Urinary bladder (tissue), 4 donors: ENCODE data around the gene FGF9. TPM values are rescaled to one million over a fixed set of nuclear protein-coding genes. Genes with fewer than 3 reads are reported as not detected.
A peak's percentile ranks its signal among the peaks of the same experiment; 100 is the strongest.

Experiments used
- DNase-seq: peaks from one replicate; pipeline ENCODE4 v3.0.0-alpha.2; 2015; ENCODE audit errors: extremely low spot score
- H3K27ac ChIP-seq: one replicate; pipeline ENCODE4 v1.5.1; 2013; ENCODE audit warnings: low read depth, mild to moderate bottlenecking, moderate library complexity
- H3K36me3 ChIP-seq: one replicate; pipeline ENCODE4 v1.6.1; 2013; ENCODE audit warnings: mild to moderate bottlenecking, moderate library complexity; ENCODE audit not compliant: insufficient read depth
- H3K4me1 ChIP-seq: one replicate; pipeline ENCODE4 v1.6.1; 2013; ENCODE audit warnings: mild to moderate bottlenecking, moderate library complexity; ENCODE audit not compliant: insufficient read depth
- H3K4me3 ChIP-seq: one replicate; pipeline ENCODE4 v1.5.1; 2013; ENCODE audit warnings: low read depth, low read length
- whole genome bisulfite sequencing: extraction: QIAGEN DNeasy Blood & Tissue Kit; methylation state at CpG from one replicate; pipeline ENCODE4 v1.1.7; 2013; 5-methylcytosine and 5-hydroxymethylcytosine counted together
- polyA plus RNA-seq: library from polyadenylated mRNA; stranded (reverse); fragments of 200-250 nt; gene quantifications from one replicate; pipeline ENCODE4 v1.2.3, GENCODE V29; 2013
- total RNA-seq: library from RNA; depleted of rRNA; stranded (reverse); fragments of >200 nt; gene quantifications from one replicate; pipeline ENCODE4 v1.2.3, GENCODE V29; 2014
- donor health status: healthy with polysubstance abuse.
- donor health status: healthy.

Gene FGF9
- total and polyA plus RNA-seq, 2 donors, result 1.9 to 13.8 TPM

DNA sequence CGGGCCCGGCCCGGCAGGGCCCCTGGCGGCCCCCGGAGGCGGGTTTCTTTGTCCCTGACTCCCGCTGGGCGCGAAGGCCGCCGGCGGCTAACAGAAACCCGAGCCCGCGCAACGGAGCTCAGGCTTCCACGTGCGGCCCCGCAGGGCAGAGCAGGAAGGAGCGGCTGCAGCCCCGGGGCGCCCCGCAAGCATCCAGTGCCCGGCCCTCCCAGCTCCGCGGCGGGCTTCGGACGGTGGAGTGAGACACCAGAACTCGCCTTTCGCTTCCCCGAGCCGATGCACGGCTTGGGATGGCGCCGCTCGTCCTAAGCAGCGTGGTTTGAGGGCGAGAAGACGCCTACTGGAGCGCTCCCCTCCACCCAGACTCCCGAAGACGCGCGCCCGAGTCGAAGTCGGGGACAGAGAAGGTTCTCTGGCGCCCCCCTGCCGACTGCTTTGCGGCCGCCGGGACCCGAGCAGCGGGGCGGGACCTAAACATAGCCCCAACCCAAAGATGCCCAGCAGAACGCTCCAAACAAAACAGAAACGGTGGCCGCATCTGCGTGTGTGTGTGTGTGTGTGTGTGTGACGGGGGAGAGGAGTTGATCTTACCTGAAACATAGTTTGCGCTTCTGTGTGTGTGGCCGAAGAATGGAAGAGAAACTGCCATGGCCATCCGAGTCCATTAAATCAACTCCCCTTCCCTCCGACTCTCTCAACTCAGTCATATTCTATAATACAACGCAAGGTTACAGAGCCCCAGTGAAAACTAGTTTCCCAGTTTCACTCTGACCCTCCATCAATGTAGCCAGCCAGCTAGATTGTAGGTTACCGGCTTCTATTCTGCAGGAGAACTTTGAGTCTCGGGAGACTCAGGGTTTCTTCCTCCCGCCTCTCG is 629 bp upstream of the FGF9 start:
- peak overlapping the region; percentile 79 for H3K4me3 ChIP-seq
- H3K27ac ChIP-seq, result peak overlapping the region; percentile 61
- H3K4me1 ChIP-seq, result no peaks in the 10 kb centered on the region
- no peak for DNase-seq
- WGBS, result under 1% methylated on average over 70 of the region's 70 CpGs
- H3K36me3 ChIP-seq, result no peaks in the 10 kb centered on the region

- WGBS, result 1% methylated on average over 15 of the region's 15 CpGs
- DNase-seq, result no peak
- Histone ChIP-seq H3K36me3 (no peaks in the 10 kb centered on the region), H3K4me3 (peak overlapping the region; percentile 79), H3K27ac (no peak overlapping the region), H3K4me1 (no peaks in the 10 kb centered on the region)
Measured at GRCh38 chr13:21671620-21672286, 880 bp downstream of the FGF9 start.

DNA sequence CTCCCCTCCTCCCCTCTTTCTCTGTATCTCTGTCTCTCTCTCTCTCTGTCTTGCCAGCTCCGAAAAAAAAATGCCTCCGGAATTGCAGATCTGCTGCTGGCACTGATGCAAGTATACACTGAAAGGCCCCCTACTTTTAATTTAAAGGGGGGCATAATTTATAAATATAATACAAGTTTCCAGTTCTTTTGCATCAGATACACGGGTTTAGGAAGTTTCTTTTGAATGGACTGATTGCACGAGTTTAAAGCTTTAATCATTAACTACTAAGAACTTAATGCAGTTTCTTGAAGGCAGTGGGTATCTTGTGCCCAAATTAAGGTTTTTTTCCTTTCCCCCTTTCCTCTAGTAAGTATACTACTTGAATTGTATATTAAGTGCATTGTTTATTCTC is 1.4 kb downstream of the FGF9 start:
- DNase-seq, result no peak
- Histone ChIP-seq H3K4me3 (peak overlapping the region; percentile 79), H3K4me1 (no peaks in the 10 kb centered on the region), H3K36me3 (no peaks in the 10 kb centered on the region), H3K27ac (no peak overlapping the region)
- 5% methylated on average over 4 of the region's 4 CpGs for WGBS

DNA sequence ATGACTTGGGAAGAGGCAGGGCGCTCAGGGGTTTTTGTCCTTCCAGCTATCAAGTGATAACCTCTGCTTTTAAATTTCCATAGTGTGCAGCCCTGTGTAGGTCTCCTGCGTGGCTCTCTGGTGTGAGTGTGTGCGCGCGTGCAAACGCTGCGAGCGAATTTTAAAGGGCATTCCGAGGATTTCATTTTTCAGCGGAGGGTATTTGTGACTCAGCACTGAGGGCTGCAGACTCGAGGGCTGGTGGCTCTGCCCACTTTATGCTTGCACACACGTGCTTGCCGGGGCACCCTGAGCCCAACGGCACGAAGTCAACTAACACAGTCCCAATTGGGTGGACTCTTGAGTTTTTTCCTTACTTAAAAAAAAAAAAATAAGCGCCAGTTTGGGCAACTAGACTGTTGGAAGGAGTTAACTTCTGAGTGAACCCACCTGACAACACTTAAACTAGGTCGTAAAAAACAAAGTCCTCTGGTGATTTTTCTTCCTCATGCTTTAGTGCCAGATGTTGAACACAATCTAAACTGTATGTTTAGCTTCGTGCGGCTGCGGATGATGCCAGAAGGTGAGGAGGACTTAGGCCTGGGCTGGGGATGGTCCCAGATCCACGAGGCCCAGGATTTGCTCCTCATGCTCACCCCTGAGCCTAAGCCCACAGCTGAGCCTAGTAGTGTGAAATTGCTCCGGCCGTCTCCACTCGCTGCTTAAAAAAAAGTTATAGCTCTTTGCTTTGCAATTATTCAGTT is 2.1 kb downstream of the FGF9 start:
- Histone ChIP-seq H3K36me3 (no peaks in the 10 kb centered on the region), H3K4me1 (no peaks in the 10 kb centered on the region), H3K4me3 (peak overlapping the region; percentile 79), H3K27ac (no peak overlapping the region)
- no peak for DNase-seq
- WGBS, result 7% methylated on average over 24 of the region's 24 CpGs

DNA sequence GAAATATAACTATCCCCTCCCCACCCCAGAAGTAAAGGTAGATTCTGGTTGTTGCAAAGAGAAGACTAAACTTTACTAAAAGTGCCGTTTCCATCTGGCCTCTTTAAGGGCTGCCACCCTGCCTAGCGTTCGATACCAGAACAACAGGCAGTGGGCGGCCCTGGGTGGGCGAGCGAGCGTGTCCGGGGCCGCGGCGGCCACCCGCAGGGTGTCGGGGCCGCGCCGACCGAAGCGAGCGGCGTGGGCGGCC is 2.6 kb downstream of the FGF9 start:
- WGBS, result under 1% methylated on average over 21 of the region's 21 CpGs
- H3K4me3 ChIP-seq, result peak overlapping the region; percentile 79
- DNase-seq, result no peak
- no peak overlapping the region for H3K27ac ChIP-seq
- H3K4me1 ChIP-seq, result no peaks in the 10 kb centered on the region
- H3K36me3 ChIP-seq, result no peaks in the 10 kb centered on the region

- Histone ChIP-seq H3K4me3 (peak overlapping the region; percentile 79), H3K4me1 (no peaks in the 10 kb centered on the region), H3K36me3 (no peaks in the 10 kb centered on the region), H3K27ac (no peak overlapping the region)
- DNase-seq, result no peak
- WGBS, result under 1% methylated on average over 77 of the region's 77 CpGs
Measured at GRCh38 chr13:21673789-21674489, 3.1 kb downstream of the FGF9 start.

DNA sequence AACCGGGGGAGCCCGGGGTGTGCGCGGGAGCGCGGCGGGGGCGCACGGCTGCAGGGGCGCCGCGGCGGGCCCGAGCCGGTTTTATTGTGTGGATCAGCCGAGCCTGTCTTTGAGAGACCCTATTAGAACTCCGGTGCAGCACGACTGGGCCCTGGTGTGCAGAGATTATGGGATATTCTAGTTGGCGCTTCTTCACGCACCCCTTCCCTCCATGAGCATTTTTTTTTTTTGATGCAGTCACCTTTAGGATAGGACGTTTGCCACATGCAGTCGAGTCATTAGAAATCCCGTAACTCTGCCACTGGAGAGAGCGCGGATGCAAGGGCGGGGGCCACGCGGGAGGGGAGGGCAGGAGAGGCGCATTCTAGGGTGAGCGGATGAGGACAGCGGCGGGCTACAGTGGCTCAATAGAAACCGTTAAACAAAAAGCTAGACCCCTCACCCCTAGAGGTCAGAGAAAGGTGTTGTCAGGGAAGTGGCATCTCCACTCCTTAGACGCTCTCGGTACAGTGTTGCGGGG is 3.7 kb downstream of the FGF9 start:
- H3K27ac ChIP-seq, result no peak overlapping the region
- peak overlapping the region; percentile 79 for H3K4me3 ChIP-seq
- H3K4me1 ChIP-seq, result no peaks in the 10 kb centered on the region
- WGBS, result 1% methylated on average over 36 of the region's 36 CpGs
- no peak for DNase-seq
- no peaks in the 10 kb centered on the region for H3K36me3 ChIP-seq

- Histone ChIP-seq H3K27ac (peak overlapping the region; percentile 62), H3K4me3 (peak overlapping the region; percentile 79), H3K4me1 (no peaks in the 10 kb centered on the region), H3K36me3 (no peaks in the 10 kb centered on the region)
- 3% methylated on average over 62 of the region's 62 CpGs for WGBS
- DNase-seq, result no peak
Measured at GRCh38 chr13:21675095-21675991, 4.5 kb downstream of the FGF9 start.

- no peaks in the 10 kb centered on the region for H3K36me3 ChIP-seq
- no peak for DNase-seq
- WGBS, result 66% methylated on average over 6 of the region's 6 CpGs
- H3K4me1 ChIP-seq, result no peaks in the 10 kb centered on the region
- H3K27ac ChIP-seq, result no peak overlapping the region
- H3K4me3 ChIP-seq, result no peak overlapping the region
Measured at GRCh38 chr13:21676611-21677021, 5.7 kb downstream of the FGF9 start.

DNA sequence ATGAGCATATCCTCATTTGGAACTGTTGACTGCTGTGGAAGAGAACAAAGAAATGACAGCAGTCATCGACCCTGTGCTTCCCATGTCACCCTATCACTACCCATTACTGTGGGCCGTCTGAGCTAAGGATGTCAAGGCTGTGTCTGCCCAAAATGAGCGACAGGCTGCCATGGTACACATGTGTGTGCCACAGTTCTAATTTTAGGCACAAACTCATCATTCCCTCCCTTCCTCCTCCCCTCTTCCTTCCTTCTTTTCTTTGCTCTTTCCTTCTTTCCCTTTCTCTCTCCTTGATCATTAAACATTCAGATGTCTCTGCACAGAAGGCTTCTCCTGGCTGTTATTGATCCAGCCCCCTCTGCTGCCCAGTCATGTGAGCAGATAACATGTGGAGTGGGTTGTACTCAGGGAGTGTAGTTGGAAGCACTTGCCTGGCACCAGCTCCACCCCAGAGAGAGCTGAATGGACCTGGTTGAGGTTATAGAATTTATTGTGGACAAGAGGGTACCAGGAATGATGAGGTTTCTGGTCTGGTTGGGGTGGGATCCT is 6.3 kb downstream of the FGF9 start:
- 83% methylated on average over 3 of the region's 3 CpGs for WGBS
- H3K27ac ChIP-seq, result no peak overlapping the region

GRCh38 chr13:21683034-21683733 is 12.3 kb downstream of the FGF9 start:
- no peak overlapping the region for H3K4me3 ChIP-seq
- no peak overlapping the region for H3K27ac ChIP-seq
- no peaks in the 10 kb centered on the region for H3K36me3 ChIP-seq
- no peak for DNase-seq
- H3K4me1 ChIP-seq, result no peaks in the 10 kb centered on the region
- WGBS, result 85% methylated on average over 6 of the region's 6 CpGs

More for the DNA sequence above, 6.3 kb downstream of the FGF9 start:
- no peaks in the 10 kb centered on the region for H3K36me3 ChIP-seq
- H3K4me1 ChIP-seq, result no peaks in the 10 kb centered on the region
- DNase-seq, result no peak
- no peak overlapping the region for H3K4me3 ChIP-seq

DNA sequence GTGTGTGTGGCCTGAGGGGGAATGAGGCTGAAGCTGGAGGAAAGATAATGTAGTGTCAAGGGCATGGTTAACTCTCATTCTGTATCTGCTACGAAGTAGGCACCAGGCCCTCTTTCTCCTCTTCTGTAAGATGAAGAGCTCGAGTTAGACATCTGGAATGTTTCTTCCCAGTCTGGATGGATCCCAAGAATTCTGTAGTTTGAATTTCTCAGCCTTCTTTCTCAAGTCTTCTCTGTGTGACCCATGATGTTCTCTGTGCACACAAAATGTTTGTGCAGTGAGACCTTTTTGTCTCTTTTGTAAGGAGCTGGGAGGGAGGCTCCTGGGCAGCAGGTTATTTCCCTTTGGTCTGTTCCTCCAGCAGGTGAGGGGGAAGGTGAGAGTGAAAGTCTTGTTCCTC is 13.7 kb downstream of the FGF9 start:
- WGBS, result 21% methylated on average over 2 of the region's 2 CpGs
- Histone ChIP-seq H3K27ac (no peak overlapping the region), H3K4me3 (no peak overlapping the region), H3K4me1 (no peaks in the 10 kb centered on the region), H3K36me3 (no peaks in the 10 kb centered on the region)
- no peak for DNase-seq
